Mucosa of rectum (tissue), 2 donors: ENCODE results near the gene HIC2.
A peak's percentile ranks its signal among the peaks of the same experiment; 100 is the strongest.
"Not testable (repeated sequence)": the region's sequence is repeated elsewhere in the genome, so short reads cannot be mapped to it uniquely, and the experiment has no call there.

Experiments
- H3K27ac ChIP-seq, 2 donors: one replicate each; pipeline ENCODE4 v1.7.0; 2013; ENCODE audit warnings: inconsistent platforms in 2 of 2, low read depth in 2 of 2, low read length in 2 of 2
- H3K27me3 ChIP-seq, 2 donors: one replicate each; pipeline ENCODE4 v1.7.0; 2013; ENCODE audit warnings: low read length in 2 of 2; ENCODE audit not compliant: control insufficient read depth in 2 of 2, insufficient read depth in 2 of 2
- H3K36me3 ChIP-seq, 2 donors: one replicate each; pipeline ENCODE4 v1.7.0; 2013; ENCODE audit warnings: low read length in 2 of 2; ENCODE audit not compliant: control insufficient read depth in 2 of 2, insufficient read depth in 2 of 2
- H3K4me1 ChIP-seq, 2 donors: one replicate each; pipeline ENCODE4 v1.7.0; 2013; ENCODE audit warnings: low read length in 2 of 2, mild to moderate bottlenecking in 1 of 2; ENCODE audit not compliant: control insufficient read depth in 2 of 2, insufficient read depth in 2 of 2
- H3K4me3 ChIP-seq, 2 donors: one replicate each; pipeline ENCODE4 v1.7.0; 2013; ENCODE audit warnings: low read length in 2 of 2
- H3K9ac ChIP-seq, 2 donors: one replicate each; pipeline ENCODE4 v1.7.0; 2013; ENCODE audit warnings: low read length in 2 of 2, low read depth in 1 of 2, mild to moderate bottlenecking in 1 of 2
- H3K9me3 ChIP-seq, 2 donors: one replicate each; pipeline ENCODE4 v1.7.0; 2013; ENCODE audit warnings: low read length in 2 of 2; ENCODE audit not compliant: control insufficient read depth in 2 of 2
- donor health status: healthy.
- donor health status: Normal muscosa, but diverticular disease.

HIC2 gene, protein sequence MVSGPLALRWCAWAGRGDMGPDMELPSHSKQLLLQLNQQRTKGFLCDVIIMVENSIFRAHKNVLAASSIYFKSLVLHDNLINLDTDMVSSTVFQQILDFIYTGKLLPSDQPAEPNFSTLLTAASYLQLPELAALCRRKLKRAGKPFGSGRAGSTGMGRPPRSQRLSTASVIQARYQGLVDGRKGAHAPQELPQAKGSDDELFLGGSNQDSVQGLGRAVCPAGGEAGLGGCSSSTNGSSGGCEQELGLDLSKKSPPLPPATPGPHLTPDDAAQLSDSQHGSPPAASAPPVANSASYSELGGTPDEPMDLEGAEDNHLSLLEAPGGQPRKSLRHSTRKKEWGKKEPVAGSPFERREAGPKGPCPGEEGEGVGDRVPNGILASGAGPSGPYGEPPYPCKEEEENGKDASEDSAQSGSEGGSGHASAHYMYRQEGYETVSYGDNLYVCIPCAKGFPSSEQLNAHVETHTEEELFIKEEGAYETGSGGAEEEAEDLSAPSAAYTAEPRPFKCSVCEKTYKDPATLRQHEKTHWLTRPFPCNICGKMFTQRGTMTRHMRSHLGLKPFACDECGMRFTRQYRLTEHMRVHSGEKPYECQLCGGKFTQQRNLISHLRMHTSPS

DNA sequence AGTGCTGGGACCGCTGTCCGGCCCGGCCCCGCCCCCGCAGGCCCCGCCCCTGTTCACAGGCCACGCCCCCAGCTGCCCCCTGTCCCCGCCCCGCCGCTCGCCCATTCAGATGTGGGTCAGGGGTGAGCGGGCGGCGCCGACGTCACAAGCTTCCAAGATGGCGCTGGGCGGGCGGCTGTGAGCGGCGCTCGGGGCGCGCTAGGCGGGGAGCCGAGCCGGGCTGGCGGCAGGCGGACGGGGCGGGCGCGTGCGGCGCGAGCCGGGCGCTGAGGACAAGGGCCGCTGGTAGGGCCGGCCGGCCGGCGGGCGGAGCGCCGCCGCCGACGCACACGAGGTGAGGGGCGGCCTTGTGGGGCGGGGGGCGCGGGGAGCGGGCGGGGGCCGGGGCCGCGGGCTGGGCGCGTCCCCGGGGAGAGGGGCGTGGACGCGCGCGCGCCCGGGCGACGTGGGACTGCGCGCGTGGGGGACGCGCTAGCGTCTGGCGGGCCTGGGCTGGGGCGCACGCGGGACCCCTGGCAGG, at the start of gene HIC2:
Gene HIC2, plus strand, starts transcription at position 145 of the 520 bp plus-strand sequence. CDS start 25,461 bp downstream, outside the sequence.
- H3K9me3 ChIP-seq, H3K36me3 ChIP-seq, H3K9ac ChIP-seq, H3K27me3 ChIP-seq, H3K27ac ChIP-seq, H3K4me1 ChIP-seq: not testable (repeated sequence)
- peak within 1 kb of the TSS in 1 of 2 donors; percentile 43 for H3K4me3 ChIP-seq

DNA sequence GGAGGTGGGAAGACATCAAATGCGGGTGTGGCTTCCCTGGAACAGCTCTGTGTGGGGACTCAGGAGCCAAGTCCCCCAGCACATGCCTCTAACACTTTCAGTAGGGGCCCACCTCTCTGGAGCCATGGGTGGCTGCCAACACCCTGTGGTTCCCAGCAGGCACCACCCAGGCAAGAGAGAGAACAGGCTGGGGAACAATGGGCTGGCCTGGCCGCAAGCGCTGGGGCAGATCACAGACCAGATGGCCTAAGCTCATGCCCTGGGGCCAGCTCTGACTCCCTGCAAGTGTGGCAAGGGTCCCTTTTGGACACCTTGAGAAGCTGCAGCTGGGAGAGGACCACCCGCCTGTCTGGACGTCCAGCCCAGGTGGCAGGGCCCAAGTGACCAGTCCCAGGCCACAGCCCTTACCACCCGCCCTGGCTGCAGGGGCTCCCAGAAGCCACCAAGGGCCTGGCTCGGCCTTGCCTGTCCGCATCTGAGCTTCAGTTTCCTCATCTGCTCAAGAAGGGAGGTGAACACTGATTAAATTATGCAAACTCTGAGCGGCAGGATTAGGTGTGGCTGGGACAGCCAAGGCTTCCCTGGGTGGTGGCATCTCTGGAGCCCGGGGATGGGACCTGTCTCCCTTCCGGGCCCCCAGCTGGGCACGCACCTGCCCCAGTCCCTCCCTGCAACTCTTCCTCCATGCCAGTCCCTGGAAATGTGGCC, 48.4 kb upstream of the HIC2 start:
- H3K27ac ChIP-seq, H3K9ac ChIP-seq, H3K4me1 ChIP-seq, H3K36me3 ChIP-seq, H3K4me3 ChIP-seq, H3K27me3 ChIP-seq, H3K9me3 ChIP-seq: not testable (repeated sequence)

DNA sequence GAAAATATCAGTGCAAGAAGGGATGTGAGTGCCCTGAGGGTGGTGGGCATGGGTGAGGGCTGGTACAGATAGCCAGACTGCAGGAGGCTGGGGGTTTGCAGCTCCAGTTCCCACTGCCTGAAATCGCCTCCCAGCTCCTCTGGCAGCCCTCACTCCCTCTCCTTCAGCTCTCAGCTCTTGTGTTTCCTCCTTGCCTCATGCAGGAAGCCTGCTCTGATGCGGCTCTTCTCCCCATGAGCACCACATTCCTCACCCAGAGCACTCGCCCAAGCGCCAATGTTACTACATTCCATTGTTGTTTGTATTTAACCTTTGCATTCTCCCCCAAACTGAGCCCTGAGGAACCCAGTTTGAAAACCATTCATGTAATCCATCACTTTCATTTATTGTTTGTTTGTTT, 41.3 kb upstream of the HIC2 start:
- not testable (repeated sequence) for H3K27ac ChIP-seq, H3K36me3 ChIP-seq, H3K9me3 ChIP-seq, H3K27me3 ChIP-seq, H3K4me3 ChIP-seq, H3K9ac ChIP-seq, H3K4me1 ChIP-seq

DNA sequence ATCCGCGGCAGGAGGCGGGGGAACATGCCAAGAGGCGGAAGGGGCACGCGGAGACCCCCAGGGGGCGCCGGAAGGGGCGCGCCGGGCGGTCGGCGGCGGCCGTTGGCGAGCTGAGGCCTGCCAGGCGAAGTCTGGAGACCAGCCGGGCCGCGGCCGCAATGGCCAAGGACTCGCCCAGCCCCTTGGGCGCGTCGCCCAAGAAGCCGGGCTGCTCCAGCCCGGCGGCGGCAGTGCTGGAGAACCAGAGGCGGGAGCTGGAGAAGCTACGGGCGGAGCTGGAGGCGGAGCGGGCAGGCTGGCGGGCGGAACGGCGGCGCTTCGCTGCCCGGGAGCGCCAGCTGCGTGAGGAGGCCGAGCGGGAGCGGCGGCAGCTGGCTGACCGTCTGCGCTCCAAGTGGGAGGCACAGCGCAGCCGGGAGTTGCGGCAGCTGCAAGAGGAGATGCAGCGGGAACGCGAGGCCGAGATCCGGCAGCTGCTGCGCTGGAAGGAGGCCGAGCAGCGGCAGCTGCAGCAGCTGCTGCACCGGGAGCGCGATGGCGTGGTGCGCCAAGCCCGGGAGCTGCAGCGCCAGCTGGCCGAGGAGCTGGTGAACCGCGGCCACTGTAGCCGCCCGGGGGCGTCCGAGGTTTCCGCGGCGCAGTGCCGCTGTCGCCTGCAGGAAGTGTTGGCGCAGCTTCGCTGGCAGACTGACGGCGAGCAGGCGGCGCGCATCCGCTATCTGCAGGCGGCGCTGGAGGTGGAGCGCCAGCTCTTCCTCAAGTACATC, 33.3 kb upstream of the HIC2 start, which contains the start of gene RIMBP3B:
Gene RIMBP3B, plus strand, starts transcription at position 51 of the 767 bp plus-strand sequence. Its CDS starts 108 bp downstream, at position 159.
- H3K4me1 ChIP-seq, H3K36me3 ChIP-seq, H3K9me3 ChIP-seq, H3K4me3 ChIP-seq, H3K9ac ChIP-seq, H3K27me3 ChIP-seq, H3K27ac ChIP-seq: not testable (repeated sequence)

DNA sequence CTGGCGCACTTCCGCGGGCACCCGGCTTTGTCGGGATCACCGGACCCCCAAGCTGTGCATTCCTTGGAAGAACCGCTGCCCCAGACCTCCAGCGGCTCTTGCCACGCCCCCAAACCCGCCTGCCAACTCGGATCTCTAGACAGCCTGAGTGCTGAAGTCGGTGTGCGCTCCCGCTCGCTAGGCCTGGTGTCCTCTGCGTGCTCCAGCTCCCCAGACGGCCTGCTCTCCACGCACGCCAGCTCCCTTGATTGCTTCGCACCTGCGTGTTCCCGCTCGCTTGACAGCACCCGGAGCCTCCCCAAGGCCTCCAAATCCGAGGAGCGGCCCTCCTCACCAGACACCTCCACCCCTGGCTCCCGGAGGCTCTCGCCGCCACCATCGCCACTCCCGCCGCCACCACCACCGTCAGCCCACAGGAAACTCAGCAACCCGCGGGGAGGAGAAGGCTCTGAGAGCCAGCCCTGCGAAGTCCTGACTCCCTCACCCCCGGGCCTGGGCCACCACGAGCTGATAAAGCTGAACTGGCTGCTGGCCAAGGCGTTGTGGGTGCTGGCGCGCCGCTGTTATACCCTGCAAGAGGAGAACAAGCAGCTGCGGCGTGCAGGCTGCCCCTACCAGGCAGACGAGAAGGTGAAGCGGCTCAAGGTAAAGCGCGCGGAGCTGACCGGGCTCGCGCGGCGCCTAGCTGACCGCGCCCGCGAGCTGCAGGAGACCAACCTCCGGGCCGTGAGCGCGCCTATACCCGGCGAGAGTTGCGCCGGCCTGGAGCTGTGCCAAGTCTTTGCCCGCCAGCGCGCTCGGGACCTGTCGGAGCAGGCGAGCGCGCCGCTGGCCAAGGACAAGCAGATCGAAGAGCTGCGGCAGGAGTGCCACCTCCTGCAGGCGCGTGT, 32.5 kb upstream of the HIC2 start:
- H3K36me3 ChIP-seq, H3K27ac ChIP-seq, H3K9me3 ChIP-seq, H3K27me3 ChIP-seq, H3K4me1 ChIP-seq, H3K9ac ChIP-seq, H3K4me3 ChIP-seq: not testable (repeated sequence)

DNA sequence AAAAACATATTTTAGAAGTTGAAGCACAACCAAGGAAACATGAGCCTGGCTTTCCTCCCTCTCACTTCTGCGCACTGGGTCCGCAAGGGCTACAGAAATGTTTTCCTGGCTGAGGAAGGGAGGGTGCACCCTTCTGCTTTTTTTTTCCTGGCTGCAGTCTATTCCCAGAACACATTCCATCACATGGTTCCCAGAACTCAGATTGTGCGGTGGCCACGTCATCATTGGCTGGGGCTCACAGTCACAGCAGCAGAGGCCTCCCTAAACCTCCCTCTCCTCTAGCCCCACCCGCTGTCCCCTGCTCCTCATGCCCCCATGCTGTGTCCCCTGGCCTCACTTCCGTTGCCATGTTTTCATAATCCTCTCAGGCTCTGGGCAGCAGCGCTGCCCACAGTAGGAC, 27.7 kb upstream of the HIC2 start:
- H3K4me1 ChIP-seq, H3K4me3 ChIP-seq, H3K9me3 ChIP-seq, H3K9ac ChIP-seq, H3K36me3 ChIP-seq, H3K27ac ChIP-seq, H3K27me3 ChIP-seq: not testable (repeated sequence)

DNA sequence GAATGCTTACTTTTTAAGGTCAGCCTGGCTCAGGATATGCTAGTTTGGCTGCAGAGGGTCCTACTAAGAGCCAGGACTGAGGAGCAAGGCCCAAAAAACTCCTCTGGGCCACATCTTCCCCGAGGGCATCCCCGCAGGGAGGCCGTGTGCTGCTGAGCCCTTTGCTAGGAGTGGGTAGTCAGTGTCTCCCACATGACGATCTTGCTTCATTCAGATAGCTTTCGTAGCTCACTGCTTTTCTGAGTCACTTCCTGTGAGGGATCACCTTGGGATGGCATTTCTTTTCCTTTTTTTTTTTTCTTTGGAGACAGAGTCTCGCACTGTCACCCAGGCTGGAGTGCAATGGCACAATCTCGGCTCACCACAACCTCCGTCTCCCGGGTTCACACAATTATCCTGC, 27.2 kb upstream of the HIC2 start:
- H3K9ac ChIP-seq, H3K9me3 ChIP-seq, H3K4me3 ChIP-seq, H3K27ac ChIP-seq, H3K4me1 ChIP-seq, H3K36me3 ChIP-seq, H3K27me3 ChIP-seq: not testable (repeated sequence)

DNA sequence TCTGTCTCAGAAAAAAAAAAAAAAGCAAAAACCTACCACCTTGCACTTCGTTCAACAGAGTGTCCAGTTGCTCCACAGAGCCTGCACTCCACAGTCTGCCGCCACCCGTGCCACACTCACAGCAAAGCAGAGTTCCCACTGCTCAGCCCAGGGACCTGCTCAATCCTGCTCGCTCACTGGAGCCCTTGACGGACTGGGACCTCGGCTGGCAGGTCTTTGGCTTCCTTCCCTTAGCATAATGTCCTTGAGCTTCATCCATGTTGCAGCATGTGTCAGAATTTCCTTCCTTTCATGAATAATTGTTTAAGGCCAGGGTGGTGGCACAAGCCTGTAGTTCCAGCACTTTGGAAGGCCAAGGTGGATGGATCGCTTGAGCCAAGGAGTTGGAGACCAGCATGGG, 22.6 kb upstream of the HIC2 start:
- not testable (repeated sequence) for H3K27me3 ChIP-seq, H3K36me3 ChIP-seq, H3K4me1 ChIP-seq, H3K9me3 ChIP-seq, H3K9ac ChIP-seq, H3K27ac ChIP-seq, H3K4me3 ChIP-seq

DNA sequence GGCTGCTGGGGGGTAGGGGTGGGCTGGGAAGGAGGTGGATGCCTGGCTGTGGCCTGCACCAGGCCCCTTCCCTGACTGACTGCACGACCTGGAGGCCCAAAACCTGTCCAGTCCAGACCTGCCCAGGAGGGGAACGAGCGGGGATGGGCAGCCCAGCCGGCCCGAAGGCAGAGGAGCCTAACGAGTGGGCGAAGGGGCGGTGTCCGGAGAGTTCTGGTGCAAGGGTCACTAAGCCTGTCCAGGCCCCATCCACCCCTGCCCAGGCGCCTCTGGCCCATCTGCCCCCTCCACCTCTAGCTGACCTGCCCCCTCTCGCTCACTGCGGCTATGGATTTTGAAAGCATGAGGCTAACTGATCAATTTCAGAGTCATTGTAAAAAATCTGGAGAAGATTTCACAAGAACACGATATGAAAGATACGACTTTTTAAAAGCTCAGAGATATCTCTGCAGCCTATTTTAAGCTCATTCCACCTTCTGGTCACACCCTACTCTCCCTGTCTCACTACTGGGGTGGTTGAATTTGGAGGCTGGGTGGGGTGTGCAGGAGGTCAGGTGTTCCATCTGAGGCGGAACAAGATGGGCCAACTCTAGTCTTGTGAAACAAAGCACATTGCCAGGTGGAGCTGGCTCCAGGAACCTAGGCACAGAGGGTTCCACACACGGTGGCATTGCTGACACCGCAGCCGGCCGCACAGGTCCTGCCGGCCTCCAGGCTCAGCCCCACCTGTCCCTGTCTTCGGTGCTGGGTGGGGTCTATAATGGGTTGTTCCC, 15.8 kb upstream of the HIC2 start:
- H3K9ac ChIP-seq, H3K27me3 ChIP-seq, H3K4me1 ChIP-seq, H3K36me3 ChIP-seq, H3K9me3 ChIP-seq, H3K4me3 ChIP-seq, H3K27ac ChIP-seq: not testable (repeated sequence)
